ENCODE measurements around the gene KCNQ1OT1. TPM values are rescaled to one million over a fixed set of nuclear protein-coding genes. Genes with fewer than 3 reads are reported as not detected.

The KCNQ1OT1 gene
- total and polyA plus RNA-seq, 2 experiments from 2014 or later = 3.1 to 7.9 TPM

DNA sequence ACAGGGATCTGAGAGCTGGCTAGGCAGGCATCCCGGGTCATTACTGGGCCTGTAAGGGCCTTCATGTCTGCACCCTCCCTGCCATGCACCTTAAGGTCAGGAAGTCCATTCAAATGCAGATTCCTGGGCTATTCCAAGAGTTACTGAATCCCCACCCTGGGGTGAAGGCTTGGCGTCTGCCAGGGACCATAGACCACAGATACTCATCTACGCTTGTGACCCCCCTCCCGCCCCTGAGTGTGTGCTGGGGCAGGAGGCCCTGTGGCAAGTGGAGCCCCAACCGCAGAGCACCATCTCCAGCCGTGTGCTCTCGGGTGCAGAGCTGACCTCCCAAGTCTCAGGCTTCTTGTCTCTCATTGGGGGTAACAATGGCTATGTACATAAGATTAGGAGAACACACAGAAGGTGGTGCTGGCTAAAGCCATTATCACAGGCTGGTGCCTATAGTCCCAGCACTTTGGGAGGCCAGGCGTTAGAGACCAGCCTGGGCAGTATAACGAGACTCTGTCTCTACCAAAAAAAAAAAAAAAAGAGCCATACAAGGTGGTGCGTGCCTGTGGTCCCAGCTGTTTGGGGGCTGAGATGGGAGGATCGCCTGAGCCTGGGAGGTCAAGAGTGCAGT, 19.1 kb upstream of the KCNQ1OT1 start:
- H3K27me3 ChIP-seq = no peaks in the 10 kb centered on the region
- H3K4me3 ChIP-seq = no peak overlapping the region
- no peak for TF ChIP-seq EZH2phosphoT487 (IDR thresholded peaks at IDR 0.05; ENCODE audit: low read depth, severe bottlenecking, unreplicated experiment)
- TF ChIP-seq, protein P1, sequence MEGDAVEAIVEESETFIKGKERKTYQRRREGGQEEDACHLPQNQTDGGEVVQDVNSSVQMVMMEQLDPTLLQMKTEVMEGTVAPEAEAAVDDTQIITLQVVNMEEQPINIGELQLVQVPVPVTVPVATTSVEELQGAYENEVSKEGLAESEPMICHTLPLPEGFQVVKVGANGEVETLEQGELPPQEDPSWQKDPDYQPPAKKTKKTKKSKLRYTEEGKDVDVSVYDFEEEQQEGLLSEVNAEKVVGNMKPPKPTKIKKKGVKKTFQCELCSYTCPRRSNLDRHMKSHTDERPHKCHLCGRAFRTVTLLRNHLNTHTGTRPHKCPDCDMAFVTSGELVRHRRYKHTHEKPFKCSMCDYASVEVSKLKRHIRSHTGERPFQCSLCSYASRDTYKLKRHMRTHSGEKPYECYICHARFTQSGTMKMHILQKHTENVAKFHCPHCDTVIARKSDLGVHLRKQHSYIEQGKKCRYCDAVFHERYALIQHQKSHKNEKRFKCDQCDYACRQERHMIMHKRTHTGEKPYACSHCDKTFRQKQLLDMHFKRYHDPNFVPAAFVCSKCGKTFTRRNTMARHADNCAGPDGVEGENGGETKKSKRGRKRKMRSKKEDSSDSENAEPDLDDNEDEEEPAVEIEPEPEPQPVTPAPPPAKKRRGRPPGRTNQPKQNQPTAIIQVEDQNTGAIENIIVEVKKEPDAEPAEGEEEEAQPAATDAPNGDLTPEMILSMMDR (IDR thresholded peaks at IDR 0.05; ENCODE audit: poor library complexity) = no peak
- no peak for TF ChIP-seq EZH2 (IDR thresholded peaks at IDR 0.05; ENCODE audit: borderline replicate concordance)
- H3K27ac ChIP-seq = no peak overlapping the region
- no peaks in the 10 kb centered on the region for H3K9me2 ChIP-seq (replicated peaks; ENCODE audit: insufficient read depth)
- H2AFZ ChIP-seq = no peak overlapping the region
- H3K79me2 ChIP-seq = no peaks in the 10 kb centered on the region
- no peaks in the 10 kb centered on the region for H3K9me3 ChIP-seq (ENCODE audit: low read depth)
- no peak for DNase-seq (ENCODE audit: low spot score)
- H3K36me3 ChIP-seq (replicated peaks; ENCODE audit: insufficient read depth, low read depth) = no peaks in the 10 kb centered on the region
- H4K20me1 ChIP-seq (ENCODE audit: insufficient read depth, poor library complexity, severe bottlenecking) = no peaks in the 10 kb centered on the region
- H3K4me2 ChIP-seq = no peak overlapping the region
- H3K4me1 ChIP-seq (ENCODE audit: insufficient read depth) = peaks cover 32% of the 10 kb centered on the region
- WGBS (ENCODE audit: low lambda C conversion rate, missing lambda C conversion rate) = 75% methylated on average over 11 of the region's 11 CpGs

DNA sequence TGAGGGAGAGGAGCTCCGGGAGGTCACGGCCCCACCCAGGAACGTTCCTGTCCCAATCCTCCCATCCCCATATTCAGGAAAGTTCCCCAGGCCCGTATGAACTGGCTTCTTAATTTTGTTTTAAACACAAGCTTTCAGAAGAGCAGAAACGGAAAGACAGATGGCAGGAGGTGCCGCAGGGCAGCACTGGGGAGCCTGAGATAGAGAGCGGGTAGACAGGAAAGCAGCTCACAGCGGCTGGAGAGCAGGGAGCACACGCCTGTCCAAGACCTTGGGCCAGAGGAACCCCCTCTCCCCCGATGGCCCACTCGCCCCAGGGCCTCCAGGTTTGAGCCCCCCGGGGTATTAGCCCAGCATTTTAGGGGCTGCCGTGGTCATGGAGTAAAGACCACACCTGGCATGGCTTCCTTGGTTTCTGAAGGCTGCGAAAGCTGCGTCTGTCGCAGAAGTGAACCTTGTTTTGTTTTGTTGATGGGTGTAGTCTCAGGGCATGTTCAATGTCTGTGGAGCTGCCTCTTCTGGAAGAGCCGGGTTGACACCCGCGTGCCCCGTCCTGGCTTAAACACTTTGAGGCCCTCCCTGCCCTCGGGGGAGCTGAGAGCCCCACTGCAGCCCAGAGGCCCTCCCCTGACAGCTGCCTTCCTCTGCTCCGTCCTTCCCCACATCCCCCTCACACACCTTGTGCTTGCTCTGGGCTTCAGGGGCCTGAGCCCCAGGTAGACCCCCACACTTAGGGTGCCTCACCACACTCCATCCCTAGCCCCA, 17.9 kb upstream of the KCNQ1OT1 start:
- Histone ChIP-seq H3K4me2 (no peak overlapping the region), H3K4me1 (ENCODE audit: insufficient read depth) (peaks cover 37% of the 10 kb centered on the region), H2AFZ (no peak overlapping the region), H4K20me1 (ENCODE audit: insufficient read depth, poor library complexity, severe bottlenecking) (no peaks in the 10 kb centered on the region), H3K79me2 (no peaks in the 10 kb centered on the region), H3K4me3 (no peak overlapping the region), H3K36me3 (replicated peaks; ENCODE audit: insufficient read depth, low read depth) (no peaks in the 10 kb centered on the region), H3K9me3 (ENCODE audit: low read depth) (no peaks in the 10 kb centered on the region), H3K27ac (peak overlapping the region; percentile 78), H3K27me3 (no peaks in the 10 kb centered on the region), H3K9me2 (replicated peaks; ENCODE audit: insufficient read depth) (no peaks in the 10 kb centered on the region)
- DNase-seq (ENCODE audit: low spot score) = no peak
- WGBS (ENCODE audit: low lambda C conversion rate, missing lambda C conversion rate) = 75% methylated on average over 22 of the region's 22 CpGs
- TF ChIP-seq, protein P1 (IDR thresholded peaks at IDR 0.05; ENCODE audit: poor library complexity) = no peak
- TF ChIP-seq EZH2phosphoT487 (IDR thresholded peaks at IDR 0.05; ENCODE audit: low read depth, severe bottlenecking, unreplicated experiment) (no peak), EZH2 (IDR thresholded peaks at IDR 0.05; ENCODE audit: borderline replicate concordance) (no peak)

DNA sequence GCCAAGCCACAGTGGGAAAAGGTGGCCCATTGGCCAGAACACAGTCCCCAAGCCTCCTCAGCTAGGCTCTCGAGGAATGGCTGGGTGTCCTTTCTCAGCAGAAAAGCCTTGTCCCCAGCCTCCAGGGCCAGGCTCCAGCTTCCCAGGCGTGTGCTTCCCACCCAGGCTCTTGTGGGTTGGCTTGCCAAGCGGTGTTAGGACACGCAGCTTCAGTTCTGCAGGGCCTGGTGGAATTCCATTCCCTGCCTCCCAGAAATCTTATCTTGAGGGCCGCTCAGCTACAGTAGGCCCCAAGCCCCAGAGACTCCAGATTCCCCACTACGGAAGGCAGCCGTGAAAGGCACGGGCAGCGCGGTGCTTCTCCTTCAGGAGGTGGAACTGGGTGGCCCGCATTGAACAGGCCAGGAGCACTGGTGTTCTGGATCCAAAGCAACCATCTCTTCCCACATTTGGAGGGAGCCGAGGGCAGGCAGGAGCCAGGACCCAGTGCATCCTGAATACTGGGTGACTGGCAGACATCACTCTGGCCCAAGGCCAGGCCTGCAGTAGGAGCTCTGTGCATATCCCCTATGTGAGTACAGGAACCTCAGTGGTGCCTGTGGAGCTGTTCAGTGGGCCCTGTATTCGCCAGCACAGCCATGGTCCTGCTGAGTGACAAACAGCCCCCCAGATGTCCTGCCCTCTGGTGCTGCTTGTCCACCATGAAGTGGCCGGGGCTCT, 16.7 kb upstream of the KCNQ1OT1 start:
- Histone ChIP-seq H3K4me1 (ENCODE audit: insufficient read depth) (peaks cover 41% of the 10 kb centered on the region), H3K36me3 (replicated peaks; ENCODE audit: insufficient read depth, low read depth) (no peaks in the 10 kb centered on the region), H3K79me2 (no peaks in the 10 kb centered on the region), H3K27me3 (no peaks in the 10 kb centered on the region), H3K4me2 (no peak overlapping the region), H3K9me3 (ENCODE audit: low read depth) (no peaks in the 10 kb centered on the region), H4K20me1 (ENCODE audit: insufficient read depth, poor library complexity, severe bottlenecking) (no peaks in the 10 kb centered on the region), H3K27ac (peak overlapping the region; percentile 78), H3K4me3 (no peak overlapping the region), H2AFZ (no peak overlapping the region), H3K9me2 (replicated peaks; ENCODE audit: insufficient read depth) (no peaks in the 10 kb centered on the region)
- WGBS (ENCODE audit: low lambda C conversion rate, missing lambda C conversion rate) = 84% methylated on average over 14 of the region's 14 CpGs
- TF ChIP-seq, protein P1 (IDR thresholded peaks at IDR 0.05; ENCODE audit: poor library complexity) = no peak
- TF ChIP-seq EZH2 (IDR thresholded peaks at IDR 0.05; ENCODE audit: borderline replicate concordance) = no peak
- no peak for DNase-seq (ENCODE audit: low spot score)

Measured in hepatocyte (in vitro differentiated cells).